Keratinocyte (primary cell): ENCODE data around the gene PRKCZ. TPM values are rescaled to one million over a fixed set of nuclear protein-coding genes. Genes with fewer than 3 reads are reported as not detected.

Source experiments
- DNase-seq: peaks from one replicate; pipeline ENCODE4 v3.0.0-alpha.2; 2011; ENCODE audit warnings: low read depth, missing footprints, low spot score
- FAIRE-seq: peaks from 2 replicates; lab custom pipeline; 2011; peaks lifted over from hg19 to GRCh38; lab: Jason Lieb, UNC
- H2AFZ ChIP-seq: 2 replicates; pipeline ENCODE4 v1.6.0; 2012; ENCODE audit warnings: low read length, control low read depth, inconsistent platforms; ENCODE audit not compliant: control insufficient read depth
- H3K27ac ChIP-seq: 2 replicates; pipeline ENCODE4 v1.5.1; 2011; ENCODE audit warnings: low read length; ENCODE audit not compliant: control insufficient read depth, insufficient read depth
- H3K27me3 ChIP-seq: 3 replicates; pipeline ENCODE4 v1.6.0; 2011; ENCODE audit warnings: low read length; ENCODE audit not compliant: control insufficient read depth, insufficient read depth; ENCODE audit errors: extremely low read depth
- H3K36me3 ChIP-seq, 2 experiments: 2 replicates in 1 of 2; 3 replicates in 1 of 2; pipeline ENCODE4 v1.5.1; 2011; ENCODE audit warnings: low read length in 2 of 2, mild to moderate bottlenecking in 1 of 2; ENCODE audit not compliant: control insufficient read depth in 2 of 2, insufficient read depth in 2 of 2; ENCODE audit errors: extremely low read depth in 1 of 2
- H3K4me1 ChIP-seq: 3 replicates; pipeline ENCODE4 v1.5.1; 2011; ENCODE audit warnings: low read length; ENCODE audit not compliant: control insufficient read depth, insufficient read depth; ENCODE audit errors: extremely low read depth
- H3K4me2 ChIP-seq: 3 replicates; pipeline ENCODE4 v1.6.0; 2011; ENCODE audit warnings: low read depth, low read length; ENCODE audit not compliant: control insufficient read depth, insufficient read depth; ENCODE audit errors: extremely low read depth
- H3K4me3 ChIP-seq, 3 experiments: fragments of 200-600 bp in 1 of 3; sonication (generic) in 1 of 3; 2 replicates in 2 of 3; 3 replicates in 1 of 3; pipeline ENCODE4 v1.5.1; 2011 to 2016; ENCODE audit warnings: low read length in 3 of 3, mild to moderate bottlenecking in 3 of 3, control low read depth in 2 of 3, inconsistent platforms in 1 of 3, low read depth in 1 of 3, mixed read lengths in 1 of 3, mixed run types in 1 of 3, moderate library complexity in 1 of 3; ENCODE audit not compliant: control insufficient read depth in 2 of 3, insufficient read depth in 2 of 3; ENCODE audit errors: extremely low read depth in 1 of 3
- H3K79me2 ChIP-seq: 2 replicates; pipeline ENCODE4 v1.6.0; 2012; ENCODE audit warnings: low read length; ENCODE audit not compliant: control insufficient read depth, insufficient read depth
- H3K9ac ChIP-seq: 3 replicates; pipeline ENCODE4 v1.6.0; 2011; ENCODE audit warnings: low read length; ENCODE audit not compliant: control insufficient read depth, insufficient read depth; ENCODE audit errors: extremely low read depth
- H3K9me1 ChIP-seq: 3 replicates; pipeline ENCODE4 v1.6.0; 2011; ENCODE audit warnings: low read length; ENCODE audit not compliant: control insufficient read depth, insufficient read depth; ENCODE audit errors: extremely low read depth
- H3K9me3 ChIP-seq: 2 replicates; pipeline ENCODE4 v1.5.1; 2012; ENCODE audit warnings: low read depth, low read length; ENCODE audit not compliant: control insufficient read depth
- H4K20me1 ChIP-seq: 3 replicates; pipeline ENCODE4 v1.6.0; 2011; ENCODE audit warnings: low read length; ENCODE audit not compliant: control insufficient read depth, insufficient read depth; ENCODE audit errors: extremely low read depth
- EZH2 ChIP-seq: IDR thresholded peaks from one replicate; pipeline ENCODE4 v1.6.1; 2012; ENCODE audit warnings: inconsistent platforms, mild to moderate bottlenecking, low read length, moderate library complexity
- dilution Hi-C: fragments of 300-500 bp; cut with MboI; formaldehyde crosslinking; loops from one replicate; pipeline ENCODE4 v1.7.0; 2020; ENCODE audit warnings: low sequenced_read_pairs; ENCODE audit not compliant: extremely low pct_ligation_motif_present
- polyA plus RNA-seq, 5 experiments: library from polyadenylated mRNA; depleted of rRNA in 3 of 5; stranded (reverse) in 3 of 5; stranded (forward) in 1 of 5; unstranded in 1 of 5; fragments of >200 nt; gene quantifications; 1 replicate in 1 of 5; 2 replicates in 3 of 5; 3 replicates in 1 of 5; pipeline versions ENCODE4 v1.2.1 to v1.2.3, GENCODE V29; 2011 to 2012; ENCODE audit warnings: missing spikeins in 2 of 5, low read depth in 1 of 5, low replicate concordance in 1 of 5
- TF ChIP-seq, protein P1 (sequence below), 3 experiments: IDR thresholded peaks in 1 of 3; conservative IDR thresholded peaks in 1 of 3; optimal IDR thresholded peaks in 1 of 3; 2 replicates in 2 of 3; 3 replicates in 1 of 3; pipeline versions ENCODE3 to v1.5.1; 2011; ENCODE audit warnings: low read length in 3 of 3, mild to moderate bottlenecking in 3 of 3, moderate library complexity in 2 of 3, control low read depth in 1 of 3, inconsistent platforms in 1 of 3; ENCODE audit not compliant: insufficient read depth in 2 of 3; ENCODE audit errors: extremely low read depth in 1 of 3

PRKCZ gene
- polyA plus RNA-seq, 1 donor (not counting 4 experiments of a cell fraction or from before 2014, with no cell fraction given), result 36.3 TPM

DNA sequence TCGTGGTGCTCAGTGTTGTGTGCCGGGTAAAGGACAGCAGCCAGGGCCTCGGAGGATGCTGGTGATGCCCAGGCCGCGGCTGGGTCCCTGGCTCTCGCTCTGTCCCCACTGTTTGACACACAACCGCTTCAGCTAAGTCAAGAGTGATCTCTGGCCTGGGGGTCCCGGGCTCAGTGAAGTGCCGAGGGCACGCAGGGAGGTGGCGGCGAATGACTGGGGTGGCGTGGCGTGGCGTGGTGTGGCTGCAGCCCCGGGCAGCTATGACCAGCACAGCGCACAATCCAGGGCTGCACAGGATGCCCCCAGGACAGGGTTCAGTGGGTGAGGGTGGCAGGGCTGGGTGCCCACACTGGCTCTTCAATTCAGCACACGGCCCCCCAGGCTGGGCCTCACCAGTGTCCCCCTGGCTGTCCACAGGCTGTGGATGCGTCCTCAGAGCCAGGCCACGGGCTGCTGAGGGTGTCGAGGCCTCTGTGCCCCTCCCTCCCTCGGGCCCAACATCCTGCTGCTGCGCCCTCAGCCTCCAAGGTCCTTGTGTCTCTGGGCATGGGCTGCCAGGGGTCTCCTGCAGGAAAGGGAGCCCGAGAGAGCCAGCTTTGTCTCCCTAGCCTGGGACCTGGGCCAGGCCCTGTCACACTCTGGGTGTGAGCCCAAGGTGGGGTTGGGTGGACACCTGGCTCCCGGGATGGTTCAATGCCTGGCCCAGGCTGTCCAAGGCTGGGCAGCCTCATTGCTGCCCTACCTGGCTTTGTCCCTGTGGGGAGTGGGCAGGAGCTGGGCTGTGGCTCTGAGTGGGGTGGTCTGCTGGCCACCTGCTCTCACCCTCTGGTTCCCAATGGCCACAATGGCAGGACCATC, 165.9 kb downstream of the PRKCZ start:
- Histone ChIP-seq H3K27ac (no peak overlapping the region), H3K27me3 (no peaks in the 10 kb centered on the region), H3K4me3 (no peak overlapping the region), H4K20me1 (no peaks in the 10 kb centered on the region), H3K36me3 (no peaks in the 10 kb centered on the region), H3K9me1 (no peaks in the 10 kb centered on the region), H3K79me2 (no peaks in the 10 kb centered on the region), H2AFZ (no peak overlapping the region), H3K9ac (no peak overlapping the region), H3K9me3 (no peaks in the 10 kb centered on the region), H3K4me1 (peaks cover 31% of the 10 kb centered on the region), H3K4me2 (no peak overlapping the region)
- dilution Hi-C loops, result no loop called here
- DNase-seq (no peak), FAIRE-seq (no peak)
- TF ChIP-seq EZH2, result no peak
- TF ChIP-seq, protein P1, sequence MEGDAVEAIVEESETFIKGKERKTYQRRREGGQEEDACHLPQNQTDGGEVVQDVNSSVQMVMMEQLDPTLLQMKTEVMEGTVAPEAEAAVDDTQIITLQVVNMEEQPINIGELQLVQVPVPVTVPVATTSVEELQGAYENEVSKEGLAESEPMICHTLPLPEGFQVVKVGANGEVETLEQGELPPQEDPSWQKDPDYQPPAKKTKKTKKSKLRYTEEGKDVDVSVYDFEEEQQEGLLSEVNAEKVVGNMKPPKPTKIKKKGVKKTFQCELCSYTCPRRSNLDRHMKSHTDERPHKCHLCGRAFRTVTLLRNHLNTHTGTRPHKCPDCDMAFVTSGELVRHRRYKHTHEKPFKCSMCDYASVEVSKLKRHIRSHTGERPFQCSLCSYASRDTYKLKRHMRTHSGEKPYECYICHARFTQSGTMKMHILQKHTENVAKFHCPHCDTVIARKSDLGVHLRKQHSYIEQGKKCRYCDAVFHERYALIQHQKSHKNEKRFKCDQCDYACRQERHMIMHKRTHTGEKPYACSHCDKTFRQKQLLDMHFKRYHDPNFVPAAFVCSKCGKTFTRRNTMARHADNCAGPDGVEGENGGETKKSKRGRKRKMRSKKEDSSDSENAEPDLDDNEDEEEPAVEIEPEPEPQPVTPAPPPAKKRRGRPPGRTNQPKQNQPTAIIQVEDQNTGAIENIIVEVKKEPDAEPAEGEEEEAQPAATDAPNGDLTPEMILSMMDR (optimal IDR thresholded peaks at IDR 0.05 in 1 of 3, IDR thresholded peaks at IDR 0.05 in 1 of 3, conservative IDR thresholded peaks at IDR 0.05 in 1 of 3; ENCODE audit: extremely low read depth in 1 of 3, insufficient read depth in 2 of 3, low read length in 3 of 3), result no peak

DNA sequence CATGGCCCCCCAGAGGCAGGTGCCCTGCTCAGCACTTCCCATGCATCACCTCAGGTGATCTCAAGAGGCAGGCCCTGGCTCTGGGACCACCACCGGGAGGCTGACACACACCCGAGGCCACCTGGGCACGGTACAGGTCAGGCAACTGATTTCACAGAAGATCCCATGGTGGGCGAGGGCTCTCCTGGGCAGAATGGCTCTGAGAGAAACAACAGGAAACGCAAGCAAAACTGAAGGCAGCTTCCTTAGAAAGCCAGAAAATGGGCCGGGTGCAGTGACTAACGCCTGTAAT, 166.5 kb downstream of the PRKCZ start:
- no peak overlapping the region for H3K9ac ChIP-seq
- H3K79me2 ChIP-seq, result no peaks in the 10 kb centered on the region
- FAIRE-seq, result no peak
- DNase-seq, result no peak
- no peaks in the 10 kb centered on the region for H3K27me3 ChIP-seq
- TF ChIP-seq, protein P1 (optimal IDR thresholded peaks at IDR 0.05 in 1 of 3, IDR thresholded peaks at IDR 0.05 in 1 of 3, conservative IDR thresholded peaks at IDR 0.05 in 1 of 3; ENCODE audit: extremely low read depth in 1 of 3, insufficient read depth in 2 of 3, low read length in 3 of 3), result no peak
- no peak for TF ChIP-seq EZH2
- H4K20me1 ChIP-seq, result no peaks in the 10 kb centered on the region
- no peak overlapping the region for H3K4me3 ChIP-seq
- H2AFZ ChIP-seq, result no peak overlapping the region
- H3K4me1 ChIP-seq, result peaks cover 31% of the 10 kb centered on the region
- H3K9me3 ChIP-seq, result no peaks in the 10 kb centered on the region
- dilution Hi-C loops, result no loop called here
- no peak overlapping the region for H3K27ac ChIP-seq
- no peaks in the 10 kb centered on the region for H3K36me3 ChIP-seq
- no peak overlapping the region for H3K4me2 ChIP-seq
- no peaks in the 10 kb centered on the region for H3K9me1 ChIP-seq
